HG03159 (cell line): ENCODE data around the gene YEATS2.
"Not testable (repeated sequence)": the region's sequence is repeated elsewhere in the genome, so short reads cannot be mapped to it uniquely, and the experiment has no call there.

ENCODE experiments used
- ATAC-seq: cut with Tn5 transposase; IDR thresholded peaks from one replicate; pipeline ENCODE4 v1.9.1; 2021; ENCODE audit warnings: mild to moderate bottlenecking, moderate library complexity; ENCODE audit not compliant: unreplicated experiment

Gene YEATS2

DNA sequence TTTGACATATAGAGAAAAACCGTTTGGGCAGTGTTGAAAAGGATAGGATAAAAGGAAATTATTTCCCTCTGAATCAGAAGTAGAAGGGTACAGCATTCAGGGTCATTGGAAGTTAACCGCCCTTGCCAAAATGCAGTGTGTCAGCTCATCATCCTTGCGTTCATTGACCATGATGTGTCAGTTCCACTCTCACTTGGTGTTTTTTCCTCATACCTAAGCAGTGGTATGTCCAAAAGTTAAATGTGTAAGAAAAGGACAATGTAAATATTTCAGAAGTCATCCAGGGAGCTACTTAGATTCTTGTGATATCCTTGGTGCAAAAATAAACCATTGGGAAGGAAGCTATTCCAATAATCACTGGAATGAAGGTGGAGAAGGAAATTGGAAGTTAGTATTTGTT lies 77.0 kb downstream of the YEATS2 start:
- no peak for ATAC-seq

GRCh38 chr3:183775781-183776180 lies 78.2 kb downstream of the YEATS2 start:
- no peak for ATAC-seq

DNA sequence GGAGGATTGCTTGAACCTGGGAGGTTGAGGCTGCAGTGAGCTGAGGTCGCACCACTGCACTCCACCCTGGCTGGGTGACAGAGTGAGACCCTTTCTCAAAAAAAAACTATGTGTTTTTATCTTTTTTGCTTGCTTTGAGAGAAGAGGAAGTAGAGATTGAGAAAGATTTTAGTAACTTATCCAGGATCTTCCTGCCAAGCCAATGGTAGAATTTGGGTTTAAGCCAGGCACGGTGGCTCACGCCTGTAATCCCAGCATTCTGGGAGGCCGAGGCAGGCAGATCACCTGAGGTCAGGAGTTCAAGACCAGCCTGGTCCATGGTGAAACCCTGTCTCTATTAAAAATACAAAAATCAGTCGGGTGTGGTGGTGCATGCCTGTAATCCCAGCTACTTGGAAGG lies 78.9 kb downstream of the YEATS2 start:
- not testable (repeated sequence) for ATAC-seq

GRCh38 chr3:183777016-183777618 lies 79.5 kb downstream of the YEATS2 start:
- no peak for ATAC-seq

DNA sequence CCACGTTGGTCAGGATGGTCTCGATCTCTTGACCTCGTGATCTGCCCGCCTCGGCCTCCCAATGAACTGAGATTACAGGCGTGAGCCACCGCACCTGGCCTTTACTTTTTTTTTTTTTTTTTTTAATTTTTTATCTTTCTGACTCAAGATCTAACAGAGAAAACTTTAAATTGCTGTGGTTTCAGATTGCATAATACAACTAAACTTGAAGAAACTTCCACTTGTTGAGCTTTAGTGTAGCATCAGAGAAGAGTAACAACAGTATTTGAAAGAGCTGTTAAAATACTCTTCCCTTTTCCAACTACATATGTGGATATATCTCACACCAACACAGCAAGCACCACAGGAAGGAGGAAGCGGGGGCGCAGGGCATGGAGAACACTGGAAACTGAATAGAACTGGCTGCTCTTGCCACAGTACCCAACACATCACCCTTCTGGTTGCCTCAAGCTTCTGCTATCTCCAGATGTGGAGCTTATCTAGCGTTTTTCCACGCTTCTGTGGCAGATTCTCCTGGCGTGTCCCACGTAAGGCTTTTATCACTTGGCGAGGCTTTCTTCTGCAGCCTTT lies 82.4 kb downstream of the YEATS2 start:
- no peak for ATAC-seq

GRCh38 chr3:183781246-183781645 lies 83.6 kb downstream of the YEATS2 start:
- no peak for ATAC-seq

- ATAC-seq: no peak
Measured at GRCh38 chr3:183782576-183783276, 85.1 kb downstream of the YEATS2 start.

DNA sequence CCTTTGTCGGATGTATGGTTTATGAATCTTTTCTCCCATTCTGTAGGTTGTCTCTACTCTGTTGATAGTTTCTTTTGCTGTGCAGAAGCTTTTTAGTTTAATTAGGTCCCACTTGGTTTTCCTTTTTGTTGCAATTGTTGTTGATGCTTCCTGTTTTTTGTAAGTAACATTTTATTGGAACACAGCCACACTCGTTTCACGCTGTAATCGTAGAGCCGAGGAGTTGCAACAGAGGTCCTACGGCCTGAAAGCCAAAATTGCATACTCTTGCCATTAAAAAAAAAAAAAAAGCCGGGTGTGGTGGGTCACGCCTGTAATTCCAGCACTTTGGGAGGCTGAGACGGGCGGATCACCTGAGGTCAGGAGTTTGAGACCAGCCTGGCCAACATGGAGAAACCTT lies 86.9 kb downstream of the YEATS2 start:
- ATAC-seq: not testable (repeated sequence)

GRCh38 chr3:183789826-183790225 lies 92.2 kb downstream of the YEATS2 start:
- no peak for ATAC-seq

DNA sequence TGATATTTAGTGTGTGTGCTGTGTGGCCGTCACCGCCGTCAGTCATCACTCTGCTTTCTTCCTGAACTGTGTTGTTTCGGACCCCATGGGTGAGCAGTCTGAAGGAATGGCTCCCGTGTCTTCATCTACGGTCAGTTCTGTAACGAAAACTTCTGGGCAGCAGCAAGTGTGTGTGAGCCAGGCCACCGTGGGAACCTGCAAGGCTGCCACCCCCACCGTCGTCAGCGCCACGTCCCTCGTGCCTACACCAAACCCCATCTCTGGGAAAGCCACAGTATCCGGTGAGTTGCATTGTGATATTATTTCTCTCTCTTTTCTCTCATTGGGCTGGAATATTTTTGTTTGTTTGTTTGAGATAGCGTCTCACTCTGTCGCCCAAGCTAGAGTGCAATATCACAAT lies 93.1 kb downstream of the YEATS2 start:
- no peak for ATAC-seq

GRCh38 chr3:183792976-183793375 lies 95.4 kb downstream of the YEATS2 start:
- ATAC-seq: no peak

DNA sequence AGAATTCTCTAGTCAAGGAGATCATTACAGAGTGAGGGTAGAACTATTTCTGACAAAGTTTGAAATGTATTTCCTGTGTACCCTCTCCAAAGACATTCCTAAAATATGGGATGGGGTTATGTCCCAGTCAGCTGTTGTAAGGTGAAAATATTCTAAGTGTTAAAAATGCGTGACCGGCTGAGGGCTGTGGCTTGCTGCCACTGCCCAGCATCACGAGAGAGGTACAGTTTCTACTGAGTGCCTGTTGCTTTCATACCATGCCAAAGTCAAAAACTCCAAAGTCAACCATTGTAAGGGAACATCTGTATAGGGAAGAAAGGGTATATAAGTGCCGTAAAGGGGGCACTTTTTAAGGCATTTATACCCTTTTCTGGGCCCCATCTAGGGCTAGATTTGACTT lies 96.9 kb downstream of the YEATS2 start:
- ATAC-seq: no peak

- no peak for ATAC-seq
Measured at GRCh38 chr3:183796372-183796771, 98.8 kb downstream of the YEATS2 start.

GRCh38 chr3:183797996-183798395 lies 100.4 kb downstream of the YEATS2 start:
- no peak for ATAC-seq

DNA sequence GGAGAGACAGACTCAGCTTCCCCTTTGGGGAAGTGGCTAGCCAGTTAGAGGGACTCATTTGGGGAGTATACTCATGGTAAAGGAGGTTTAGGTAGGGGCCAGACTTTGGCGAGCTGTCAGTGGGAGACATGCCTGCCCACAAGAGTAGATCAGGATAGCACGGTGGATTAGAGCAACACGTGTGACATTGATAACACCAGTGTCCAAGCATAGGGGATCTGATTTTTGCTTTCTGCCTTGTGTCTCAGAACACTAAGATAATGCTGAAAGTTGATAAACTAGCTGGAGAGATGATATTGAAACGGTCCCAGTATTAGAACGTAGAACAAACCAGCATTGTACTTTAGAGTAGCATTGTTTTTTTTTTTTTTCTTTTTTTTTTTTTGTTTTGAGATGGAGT lies 101.9 kb downstream of the YEATS2 start:
- ATAC-seq: no peak

GRCh38 chr3:183800243-183800863 lies 102.8 kb downstream of the YEATS2 start:
- no peak for ATAC-seq

DNA sequence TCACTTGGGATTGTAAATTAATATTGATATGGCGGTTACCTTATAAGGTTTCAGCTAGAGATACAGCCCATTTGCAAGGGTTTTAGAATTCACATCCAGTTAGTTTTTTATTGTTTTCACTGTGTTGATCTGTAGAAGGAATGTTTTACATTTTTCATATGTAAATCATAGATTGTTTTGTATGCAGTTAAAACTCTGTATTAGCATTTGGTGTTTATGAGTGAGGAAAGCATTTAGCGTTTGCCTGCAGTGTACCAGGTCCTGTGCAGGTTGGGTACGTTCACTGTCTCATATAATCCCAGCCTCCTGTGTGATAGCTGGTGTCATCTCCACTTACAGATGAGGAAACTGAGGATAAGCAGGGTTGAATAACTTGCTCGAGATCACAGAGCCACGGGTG lies 104.0 kb downstream of the YEATS2 start:
- ATAC-seq: no peak

GRCh38 chr3:183802989-183803388 lies 105.4 kb downstream of the YEATS2 start:
- ATAC-seq: no peak

DNA sequence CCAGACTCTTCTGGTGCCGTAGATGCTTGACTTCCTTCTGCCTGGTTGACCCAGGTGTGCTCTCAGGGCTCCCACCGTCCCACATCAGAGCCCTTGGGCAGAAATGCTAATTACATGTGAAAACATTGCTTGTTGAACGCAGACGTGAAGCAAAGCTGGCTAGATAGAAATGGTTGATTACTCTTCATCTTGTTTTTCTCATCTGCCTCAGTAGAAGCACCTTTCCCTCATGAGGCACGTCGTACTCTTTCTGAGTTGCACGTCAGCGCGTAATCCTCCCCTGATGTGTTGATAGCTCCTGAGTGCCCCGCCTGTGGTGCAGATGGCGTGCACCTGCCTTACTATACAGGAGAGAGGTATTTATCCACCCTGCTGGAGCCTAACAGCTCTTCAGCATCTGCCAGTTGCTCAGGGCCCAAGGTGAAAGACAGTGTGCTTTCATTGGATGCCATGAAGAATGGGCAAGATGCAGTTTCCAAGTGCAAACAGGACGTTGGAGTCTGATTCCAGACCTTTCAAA lies 109.7 kb downstream of the YEATS2 start:
- ATAC-seq: no peak

- no peak for ATAC-seq
Measured at GRCh38 chr3:183807881-183808280, 110.3 kb downstream of the YEATS2 start.

- no peak for ATAC-seq
Measured at GRCh38 chr3:183808355-183808754, 110.8 kb downstream of the YEATS2 start.

GRCh38 chr3:183809270-183809669 lies 111.7 kb downstream of the YEATS2 start:
- ATAC-seq: no peak
